Activated naive CD8-positive, alpha-beta T cell treated with anti-CD3 and anti-CD28 coated beads, Interleukin-2, amount 50 U/mL, for 16 hours (primary cell): ENCODE data around the gene POLD1.

Experiments
- DNase-seq: peaks from one replicate; pipeline ENCODE4 v3.0.0-alpha.2; 2020; ENCODE audit warnings: low read depth, low spot score

The POLD1 gene

GRCh38 chr19:50465986-50466705, 82.0 kb downstream of the POLD1 start:
- no peak for DNase-seq

GRCh38 chr19:50466706-50467039, 82.5 kb downstream of the POLD1 start:
- no peak for DNase-seq

- no peak for DNase-seq
These were observed 83.4 kb downstream of the POLD1 start for GRCh38 chr19:50467566-50467965.
